SK-N-MC (cell line): Measurements from ENCODE around the gene PGLYRP4.

Experiments used
- EZH2 ChIP-seq: fragments of 200-600 bp; sonication (generic); IDR thresholded peaks from one replicate; pipeline ENCODE4 v1.6.1; 2017; ENCODE audit warnings: antibody characterized with exemption
- FOXP2 ChIP-seq: optimal IDR thresholded peaks from 2 replicates; pipeline ENCODE3; 2011; ENCODE audit warnings: mild to moderate bottlenecking, moderate library complexity; ENCODE audit not compliant: insufficient read depth; ENCODE audit errors: extremely low read length, control extremely low read depth
- POLR2AphosphoS5 ChIP-seq: IDR thresholded peaks from 2 replicates; pipeline ENCODE4 v1.6.1; 2012; ENCODE audit warnings: mild to moderate bottlenecking, low read depth, low read length, borderline replicate concordance

DNA sequence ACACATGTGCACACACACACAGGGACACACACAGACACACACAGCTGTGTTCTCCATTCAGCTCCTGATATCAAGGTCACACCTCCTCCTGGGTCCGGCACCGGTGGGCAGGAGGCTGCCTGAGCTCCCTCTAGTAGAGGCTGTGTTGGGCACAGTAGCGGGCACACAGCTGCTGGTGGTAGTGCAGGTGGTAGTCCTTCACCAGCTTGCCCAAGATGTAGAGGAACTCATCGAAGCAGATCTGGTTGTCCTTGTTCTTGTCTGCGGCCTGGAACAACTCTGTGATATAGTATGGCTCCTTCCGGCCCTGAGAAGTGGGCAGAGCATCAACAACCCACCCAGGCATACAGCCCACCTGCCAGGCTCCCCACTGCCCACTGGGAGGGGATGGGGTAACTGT is 47.8 kb upstream of the PGLYRP4 start:
- TF ChIP-seq EZH2 (no peak), POLR2AphosphoS5 (no peak), FOXP2 (no peak)
